ENCODE measurements around the gene RPGRIP1. TPM values are rescaled to one million over a fixed set of nuclear protein-coding genes. Genes with fewer than 3 reads are reported as not detected.

The RPGRIP1 gene
- total and polyA plus RNA-seq, 9 of the 15 experiments (the other 6 are each of a cell fraction or from before 2014, with no cell fraction given), result 0.47 to 0.95 (median 0.65) TPM; not detected in 1

- no peak for TF ChIP-seq ZFP91 (CRISPR knock-in tag; IDR thresholded peaks at IDR 0.05)
- 0 out of 2 replicates have a peak, but pooled peaks have one; percentile 14 for TF ChIP-seq POLR2G (IDR thresholded peaks at IDR 0.05; ENCODE audit: low read depth, low read length)
Measured at GRCh38 chr14:21258889-21259787, 20.7 kb upstream of the RPGRIP1 start (continued).

GRCh38 chr14:21261824-21262223 is 18.1 kb upstream of the RPGRIP1 start:
- POLR2A ChIA-PET, result no interaction called here
- no peak overlapping the region for H3K9ac ChIP-seq (ENCODE audit: insufficient read depth in 1 of 2, low read depth in 2 of 2, low read length in 2 of 2)
- no peak for TF ChIP-seq ZNF407 (IDR thresholded peaks at IDR 0.05; ENCODE audit: low read depth)
- TF ChIP-seq CBX3 (IDR thresholded peaks at IDR 0.05; ENCODE audit: borderline replicate concordance in 1 of 2, low read length in 2 of 2), result no peak
- no peak for TF ChIP-seq TAF15 (IDR thresholded peaks at IDR 0.05; ENCODE audit: low read depth, low read length)
- TF ChIP-seq ZNF280A (IDR thresholded peaks at IDR 0.05; ENCODE audit: low read depth, partially characterized antibody), result no peak
- no peak for TF ChIP-seq SPI1 (IDR thresholded peaks at IDR 0.05; ENCODE audit: borderline replicate concordance, low read depth, low read length)

More at GRCh38 chr14:21261824-21262223, 18.1 kb upstream of the RPGRIP1 start:
- intact Hi-C loops (cut with micrococcal nuclease), result loop anchor here (10.0 kb wide), 1 partner anchor 93 kb away; no protein-coding TSS in a partner anchor
- Histone ChIP-seq H3K79me2 (ENCODE audit: control insufficient read depth, insufficient read depth, low read length) (peaks cover 99% of the 10 kb centered on the region), H3K9me3 (replicated peaks; ENCODE audit: control insufficient read depth, insufficient read depth, low read depth, low read length) (no peaks in the 10 kb centered on the region), H3K9me1 (ENCODE audit: control insufficient read depth, insufficient read depth, low read length) (no peaks in the 10 kb centered on the region), H3K36me3 (ENCODE audit: control insufficient read depth, insufficient read depth, low read length) (peaks cover 91% of the 10 kb centered on the region), H3K4me1 (replicated peaks in 1 of 2; ENCODE audit: control insufficient read depth in 2 of 2, insufficient read depth in 2 of 2, low read length in 2 of 2) (peaks cover 17 to 25% of the 10 kb centered on the region in 2 experiments), H3K4me2 (ENCODE audit: insufficient read depth, low read length) (no peak overlapping the region), H3K4me3 (no peak overlapping the region), H3K27ac (ENCODE audit: extremely low read depth, low read depth, low read length) (no peak overlapping the region), H4K20me1 (replicated peaks; ENCODE audit: control insufficient read depth, insufficient read depth, low read length) (peaks cover 68% of the 10 kb centered on the region), H3K27me3 (ENCODE audit: control insufficient read depth in 2 of 2, insufficient read depth in 2 of 2, low read length in 2 of 2) (no peaks in the 10 kb centered on the region), H2AFZ (ENCODE audit: low read depth, low read length) (no peak overlapping the region)
- no TSS peak for BruUV-seq (replicated peaks)
- 100% methylated on average over 1 of the region's 1 CpG for WGBS (ENCODE audit: insufficient coverage, low coverage, missing lambda C conversion rate)
- CTCF ChIA-PET (ENCODE audit: low intra/inter-chr PET ratio), result no interaction called here
- in situ Hi-C loops (cut with MboI), result no loop called here
- ATAC-seq, result no peak
- FAIRE-seq, result no peak
- DNase-seq (ENCODE audit: extremely low read depth in 1 of 4, low spot score in 3 of 4), result no peak
